Fibroblast of villous mesenchyme (primary cell): ENCODE results near the gene TTC21A. TPM values are rescaled to one million over a fixed set of nuclear protein-coding genes. Genes with fewer than 3 reads are reported as not detected.

Experiments
- DNase-seq: peaks from one replicate; pipeline ENCODE4 v3.0.0-alpha.2; 2010; ENCODE audit warnings: low read depth
- H3K4me3 ChIP-seq: 2 replicates; pipeline ENCODE4 v1.5.1; 2011; ENCODE audit warnings: low read depth, mild to moderate bottlenecking, low read length
- CTCF ChIP-seq: IDR thresholded peaks from 2 replicates; pipeline ENCODE4 v1.5.1; 2012; ENCODE audit warnings: low read depth, mild to moderate bottlenecking, low read length; ENCODE audit not compliant: insufficient read depth
- total RNA-seq: library from RNA; depleted of rRNA; stranded (reverse); fragments of >200 nt; gene quantifications from 2 replicates; pipeline ENCODE4 v1.2.3, GENCODE V29; 2012

TTC21A gene
- total RNA-seq, 1 donor: 3.9 TPM

GRCh38 chr3:39146611-39147591 is 39.4 kb downstream of the TTC21A start:
- peak overlapping the region; percentile 39 for H3K4me3 ChIP-seq
- TF ChIP-seq CTCF: no peak
- peak; percentile 96 for DNase-seq

GRCh38 chr3:39147711-39148434 is 40.4 kb downstream of the TTC21A start:
- TF ChIP-seq CTCF: no peak
- H3K4me3 ChIP-seq: peak overlapping the region; percentile 39
- peak; percentile 89 for DNase-seq

GRCh38 chr3:39148435-39149058 is 41.1 kb downstream of the TTC21A start:
- peak overlapping the region; percentile 12 for H3K4me3 ChIP-seq
- no peak for TF ChIP-seq CTCF
- DNase-seq: peak; percentile 68

- no peak for TF ChIP-seq CTCF
- DNase-seq: no peak
- no peak overlapping the region for H3K4me3 ChIP-seq
Observed at GRCh38 chr3:39149059-39149455, 41.6 kb downstream of the TTC21A start.

- H3K4me3 ChIP-seq: no peak overlapping the region
- no peak for DNase-seq
- no peak for TF ChIP-seq CTCF
Observed at GRCh38 chr3:39149498-39150147, 42.1 kb downstream of the TTC21A start.

- peak overlapping the region; percentile 91 for H3K4me3 ChIP-seq
- DNase-seq: no peak
- TF ChIP-seq CTCF: peak; percentile 20
Observed at GRCh38 chr3:39150148-39150802, 42.8 kb downstream of the TTC21A start.
